Ishikawa (cell line): ENCODE measurements around the gene DMTF1.

ENCODE experiments used
- EGR1 ChIP-seq: IDR thresholded peaks from 2 replicates; pipeline ENCODE4 v1.6.1; 2012
- TCF12 ChIP-seq: IDR thresholded peaks from 2 replicates; pipeline ENCODE4 v1.6.1; 2012; ENCODE audit warnings: low read depth
- TF ChIP-seq, protein P1 (sequence below): IDR thresholded peaks from 2 replicates; pipeline ENCODE4 v1.6.1; 2012

DNA sequence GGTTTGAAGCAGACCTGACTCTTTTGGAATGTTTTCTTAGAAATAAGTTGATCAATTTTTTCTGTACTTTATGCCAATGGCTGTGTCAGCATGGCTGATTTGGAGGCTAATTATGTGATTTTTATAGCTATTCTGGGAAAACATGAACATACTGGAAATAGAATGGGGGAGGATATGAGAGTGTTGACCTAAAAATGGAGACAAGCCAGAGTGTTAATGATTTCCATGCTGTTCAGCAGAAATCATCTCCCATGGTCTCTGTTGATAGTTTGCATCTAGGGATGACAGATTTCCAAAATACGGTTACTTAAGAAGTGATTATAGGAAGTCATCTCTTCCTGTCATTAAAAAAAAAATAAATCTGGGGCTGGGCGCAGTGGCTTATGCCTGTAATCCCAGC lies 32.7 kb upstream of the DMTF1 start:
- TF ChIP-seq TCF12 (no peak), EGR1 (no peak)
- TF ChIP-seq, protein P1, sequence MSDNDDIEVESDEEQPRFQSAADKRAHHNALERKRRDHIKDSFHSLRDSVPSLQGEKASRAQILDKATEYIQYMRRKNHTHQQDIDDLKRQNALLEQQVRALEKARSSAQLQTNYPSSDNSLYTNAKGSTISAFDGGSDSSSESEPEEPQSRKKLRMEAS: no peak
